Sigmoid colon (tissue), 3 donors: ENCODE data around the gene TRPM4.

Experiments
- POLR2A ChIP-seq, 2 donors: fragments of 450-650 bp; IDR thresholded peaks; one replicate each; pipeline ENCODE4 v1.6.1; 2016; ENCODE audit warnings: antibody characterized with exemption in 2 of 2, mild to moderate bottlenecking in 2 of 2, moderate library complexity in 2 of 2
- TF ChIP-seq, protein P1 (sequence below), 4 experiments: fragments of 450-650 bp in 3 of 4; fragments of 200-600 bp in 1 of 4; IDR thresholded peaks; one replicate each; pipeline ENCODE4 v1.5.1; 2016 to 2019; ENCODE audit warnings: antibody characterized with exemption in 4 of 4, mild to moderate bottlenecking in 3 of 4, moderate library complexity in 2 of 4

DNA sequence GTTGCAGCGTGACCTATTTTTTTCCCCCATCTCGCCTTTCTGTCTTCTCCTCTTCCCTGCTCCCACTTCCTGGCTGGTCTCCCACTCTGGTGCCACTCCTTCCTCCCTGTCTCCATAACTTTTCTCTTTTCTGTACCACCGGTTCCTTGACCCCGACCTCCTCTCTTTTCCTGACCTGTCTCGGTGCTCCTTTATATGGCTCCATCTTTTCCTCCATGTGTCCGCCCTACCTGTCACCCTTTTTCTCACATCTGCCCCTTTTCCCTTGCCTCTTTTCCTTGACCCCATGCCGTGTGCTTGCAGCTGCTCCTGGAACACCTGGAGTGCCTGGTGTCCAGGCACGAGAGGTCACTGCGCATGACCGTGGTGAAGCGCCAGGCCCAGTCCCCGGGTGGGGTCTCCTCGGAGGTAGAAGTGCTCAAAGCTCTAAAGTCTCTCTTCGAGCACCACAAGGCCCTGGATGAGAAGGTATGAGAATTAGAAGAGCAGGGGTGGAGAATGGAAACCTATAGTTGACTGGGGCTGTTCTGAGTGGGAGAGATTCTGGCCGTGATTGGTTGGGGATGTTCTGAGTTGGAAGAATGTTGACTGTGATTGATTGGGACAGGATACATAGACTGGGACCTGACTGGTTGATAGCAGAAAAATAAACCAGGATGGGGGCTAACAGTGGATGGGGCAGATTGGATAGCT, 28.9 kb upstream of the TRPM4 start:
- TF ChIP-seq, protein P1, sequence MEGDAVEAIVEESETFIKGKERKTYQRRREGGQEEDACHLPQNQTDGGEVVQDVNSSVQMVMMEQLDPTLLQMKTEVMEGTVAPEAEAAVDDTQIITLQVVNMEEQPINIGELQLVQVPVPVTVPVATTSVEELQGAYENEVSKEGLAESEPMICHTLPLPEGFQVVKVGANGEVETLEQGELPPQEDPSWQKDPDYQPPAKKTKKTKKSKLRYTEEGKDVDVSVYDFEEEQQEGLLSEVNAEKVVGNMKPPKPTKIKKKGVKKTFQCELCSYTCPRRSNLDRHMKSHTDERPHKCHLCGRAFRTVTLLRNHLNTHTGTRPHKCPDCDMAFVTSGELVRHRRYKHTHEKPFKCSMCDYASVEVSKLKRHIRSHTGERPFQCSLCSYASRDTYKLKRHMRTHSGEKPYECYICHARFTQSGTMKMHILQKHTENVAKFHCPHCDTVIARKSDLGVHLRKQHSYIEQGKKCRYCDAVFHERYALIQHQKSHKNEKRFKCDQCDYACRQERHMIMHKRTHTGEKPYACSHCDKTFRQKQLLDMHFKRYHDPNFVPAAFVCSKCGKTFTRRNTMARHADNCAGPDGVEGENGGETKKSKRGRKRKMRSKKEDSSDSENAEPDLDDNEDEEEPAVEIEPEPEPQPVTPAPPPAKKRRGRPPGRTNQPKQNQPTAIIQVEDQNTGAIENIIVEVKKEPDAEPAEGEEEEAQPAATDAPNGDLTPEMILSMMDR (IDR thresholded peaks at IDR 0.05), result no peak
- no peak for TF ChIP-seq POLR2A (IDR thresholded peaks at IDR 0.05)
